NCI-H524 (cell line): Measurements from ENCODE around the gene LSM3.

Source experiments
- DNase-seq, 2 experiments: peaks; one replicate each; lab custom pipeline; 2025; lab: John Stamatoyannopoulos, UW

LSM3 gene

DNA sequence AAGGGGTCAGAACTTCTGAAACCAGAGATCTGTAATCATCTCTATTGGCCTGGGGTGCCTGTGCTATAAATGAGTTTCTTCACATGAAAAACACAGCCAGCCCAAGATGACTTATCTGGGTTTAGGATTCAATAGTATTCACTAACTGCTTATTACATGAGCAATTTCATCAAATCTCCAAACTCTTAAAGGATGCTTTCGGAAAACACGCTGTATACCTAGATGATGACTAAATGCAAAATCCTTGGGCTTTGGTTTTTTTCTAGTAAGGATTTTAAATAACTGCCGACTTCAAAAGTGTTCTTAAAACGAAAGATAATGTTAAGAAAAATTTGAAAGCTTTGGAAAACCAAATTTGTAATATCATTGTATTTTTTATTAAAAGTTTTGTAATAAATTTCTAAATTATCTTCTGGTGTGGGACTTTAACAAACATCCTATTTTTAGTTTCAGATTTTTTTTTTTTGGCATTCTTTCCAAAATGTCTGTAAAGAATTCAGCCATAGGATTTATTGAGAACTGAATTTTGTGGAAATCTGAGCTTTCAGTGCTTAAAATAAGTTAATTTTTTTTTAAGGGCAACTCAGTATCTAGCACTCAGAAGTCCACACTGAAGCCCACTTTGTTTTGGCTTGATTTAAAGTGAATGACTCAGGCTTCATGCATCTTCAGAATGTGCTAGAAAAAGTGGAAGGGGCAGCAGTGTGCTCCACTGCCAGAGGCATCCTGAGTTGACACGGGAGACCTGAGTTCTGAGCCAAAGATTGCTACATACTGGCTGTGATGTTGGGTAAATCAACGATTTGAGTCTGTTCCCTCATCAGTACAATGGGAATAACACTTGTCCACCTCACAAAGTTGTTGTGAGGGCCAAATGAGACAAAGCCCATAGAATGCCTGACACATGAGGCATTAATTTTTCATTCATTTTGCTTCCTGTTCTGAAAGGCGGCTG lies 35.1 kb upstream of the LSM3 start:
- no peak for DNase-seq

DNA sequence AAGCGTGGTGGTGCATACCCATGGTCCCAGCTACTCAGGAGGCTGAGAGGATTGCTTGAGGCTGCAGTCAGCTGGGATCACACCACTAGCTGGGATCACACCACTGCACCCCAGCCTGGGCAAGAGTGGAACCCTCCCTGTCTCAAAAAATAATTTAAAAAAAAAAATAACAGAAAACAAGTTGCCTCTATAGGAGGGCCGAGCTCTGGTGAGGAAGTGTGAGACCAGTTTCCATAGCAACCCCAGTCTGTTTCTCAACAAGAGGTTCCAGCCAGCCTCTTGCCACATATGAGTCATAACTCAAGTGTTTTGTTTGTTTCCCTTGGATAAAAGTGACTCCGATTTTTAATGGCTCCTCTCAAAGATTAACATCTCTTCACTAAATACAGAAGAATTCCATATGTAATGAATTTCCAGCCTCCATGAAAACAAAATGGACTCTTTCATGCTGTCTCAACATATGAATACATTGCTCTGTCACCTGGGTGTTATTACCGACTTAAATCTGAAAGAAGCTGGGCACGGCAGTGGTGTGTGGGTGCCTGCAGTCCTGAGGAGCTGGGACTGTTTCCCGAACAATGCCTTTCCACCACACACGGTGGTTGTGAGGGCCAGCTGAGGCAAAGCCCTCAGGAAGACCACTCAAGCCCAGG lies 34.1 kb upstream of the LSM3 start:
- peak; percentile 53 to 71 for DNase-seq

DNA sequence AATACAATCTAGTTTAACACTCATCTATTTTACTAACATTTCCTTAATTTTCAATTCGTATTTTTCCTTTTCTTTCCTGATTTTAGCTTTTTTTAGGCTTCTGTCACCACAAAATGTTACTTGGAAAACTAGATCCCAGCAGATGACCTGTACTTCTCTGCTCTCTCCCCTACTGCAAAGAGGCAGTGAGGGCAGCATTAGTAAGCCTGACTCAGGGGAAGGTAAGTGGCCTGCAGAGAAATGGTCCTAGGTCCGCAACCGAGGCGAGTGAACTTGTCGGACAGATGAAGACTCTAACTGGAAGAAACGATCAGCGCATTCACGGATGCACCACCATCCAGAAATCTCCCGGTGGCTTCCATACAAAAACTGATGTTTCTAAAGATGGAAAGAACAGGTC lies 33.4 kb upstream of the LSM3 start:
- DNase-seq = no peak

DNA sequence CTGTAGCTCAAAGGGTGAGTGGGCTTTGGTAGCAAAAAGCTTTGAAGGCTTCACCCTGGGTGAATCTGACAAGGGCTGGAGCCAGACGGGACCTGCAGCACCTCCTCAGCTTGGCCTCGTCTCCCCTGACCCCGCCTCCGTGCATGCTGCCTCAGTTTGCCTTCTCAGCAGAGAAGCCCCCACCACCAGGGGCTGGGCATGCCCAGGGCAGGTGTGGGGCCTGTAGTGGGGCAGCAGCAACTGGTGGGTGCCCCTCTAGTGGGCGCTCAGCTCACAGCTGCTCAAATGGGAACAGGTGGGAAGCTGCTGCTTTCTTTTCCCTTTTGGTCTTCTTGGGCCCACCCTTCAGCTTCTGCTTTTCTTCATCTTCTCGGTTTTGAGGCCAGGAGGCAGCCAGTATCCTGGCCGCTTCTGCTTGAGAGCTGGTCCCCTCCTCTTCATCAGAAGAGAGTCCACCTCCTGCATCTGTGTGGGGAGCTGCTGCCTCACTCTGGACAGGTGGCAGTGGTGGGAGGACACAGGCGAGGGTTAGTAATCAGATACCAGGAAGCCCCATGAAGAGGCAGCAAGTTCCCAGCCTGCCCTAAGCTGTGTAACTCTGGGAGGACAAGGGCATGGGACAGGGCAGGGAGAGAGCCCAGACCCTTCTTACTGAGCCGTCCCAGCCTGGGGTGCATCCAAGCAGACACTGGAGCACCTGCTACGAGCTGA lies 32.8 kb upstream of the LSM3 start:
- DNase-seq = no peak

DNA sequence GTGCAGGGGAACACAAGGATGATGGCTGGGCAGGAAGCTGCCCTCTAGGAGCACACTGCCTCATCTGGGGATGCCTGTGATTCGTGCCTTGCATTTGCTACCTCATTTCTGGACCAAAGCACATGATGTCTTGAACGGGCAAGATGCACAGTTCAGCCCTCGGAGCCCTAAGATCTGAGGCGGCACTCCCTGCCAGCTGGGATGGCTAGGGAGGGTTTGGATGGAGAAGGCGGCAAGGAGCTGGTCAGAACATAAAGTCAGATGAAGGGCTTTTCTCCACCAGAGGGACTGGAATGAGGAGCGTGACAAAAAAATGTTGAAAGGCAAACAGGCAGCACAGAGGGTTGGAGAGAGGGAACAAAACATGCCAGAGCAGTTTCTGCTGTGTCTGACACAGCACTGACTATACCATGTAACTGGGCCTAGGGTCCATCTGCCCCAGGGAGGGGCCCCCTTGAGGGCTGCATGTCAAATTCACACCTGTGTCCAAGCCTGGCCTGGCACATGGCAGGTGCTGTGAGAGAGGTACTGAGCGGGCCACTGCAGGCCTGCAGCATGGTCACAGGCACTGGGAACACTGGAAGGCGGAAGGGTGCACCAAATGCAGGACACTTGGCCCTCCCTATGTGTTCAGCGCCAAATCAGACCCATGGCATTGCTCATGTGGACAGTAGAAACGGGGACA lies 32.1 kb upstream of the LSM3 start:
- DNase-seq = no peak

DNA sequence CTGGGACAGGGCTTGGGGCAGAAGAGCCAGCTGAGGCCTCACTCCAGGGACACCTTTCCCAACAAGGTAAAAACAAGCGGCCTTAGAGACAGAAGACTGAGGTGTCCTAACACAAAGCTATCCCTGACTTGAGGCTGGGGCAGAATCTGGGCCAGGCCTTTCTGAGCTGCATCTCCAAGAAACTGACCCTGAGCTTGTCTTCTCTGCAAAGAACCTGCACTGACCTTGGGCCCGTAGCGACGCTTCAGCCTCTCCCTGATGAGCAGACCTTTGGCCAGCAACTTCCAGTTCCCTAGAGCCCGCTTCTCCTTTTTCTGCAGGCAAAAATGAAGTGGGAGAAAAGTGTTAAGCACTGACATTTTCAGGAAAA lies 31.6 kb upstream of the LSM3 start:
- DNase-seq = no peak

DNA sequence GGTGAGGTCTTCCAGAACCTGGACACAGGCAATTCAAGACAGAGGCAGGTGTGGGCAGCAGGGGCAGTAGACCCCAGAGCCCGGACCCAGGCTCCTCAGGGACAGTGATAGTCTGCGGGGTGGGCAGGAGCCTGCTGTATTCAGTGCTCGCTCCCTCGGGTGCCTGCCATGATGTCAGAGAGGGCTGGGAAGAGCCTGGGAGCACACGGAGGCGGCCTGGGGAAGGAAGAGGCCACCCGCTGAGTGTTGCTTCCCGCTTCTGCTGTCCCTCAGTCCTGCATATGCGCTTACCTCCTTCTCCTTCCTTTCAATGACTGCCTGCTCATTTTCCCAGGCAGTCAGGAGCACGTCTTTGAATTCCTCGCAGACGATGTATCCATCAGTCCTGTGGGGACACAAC lies 31.0 kb upstream of the LSM3 start:
- no peak for DNase-seq

DNA sequence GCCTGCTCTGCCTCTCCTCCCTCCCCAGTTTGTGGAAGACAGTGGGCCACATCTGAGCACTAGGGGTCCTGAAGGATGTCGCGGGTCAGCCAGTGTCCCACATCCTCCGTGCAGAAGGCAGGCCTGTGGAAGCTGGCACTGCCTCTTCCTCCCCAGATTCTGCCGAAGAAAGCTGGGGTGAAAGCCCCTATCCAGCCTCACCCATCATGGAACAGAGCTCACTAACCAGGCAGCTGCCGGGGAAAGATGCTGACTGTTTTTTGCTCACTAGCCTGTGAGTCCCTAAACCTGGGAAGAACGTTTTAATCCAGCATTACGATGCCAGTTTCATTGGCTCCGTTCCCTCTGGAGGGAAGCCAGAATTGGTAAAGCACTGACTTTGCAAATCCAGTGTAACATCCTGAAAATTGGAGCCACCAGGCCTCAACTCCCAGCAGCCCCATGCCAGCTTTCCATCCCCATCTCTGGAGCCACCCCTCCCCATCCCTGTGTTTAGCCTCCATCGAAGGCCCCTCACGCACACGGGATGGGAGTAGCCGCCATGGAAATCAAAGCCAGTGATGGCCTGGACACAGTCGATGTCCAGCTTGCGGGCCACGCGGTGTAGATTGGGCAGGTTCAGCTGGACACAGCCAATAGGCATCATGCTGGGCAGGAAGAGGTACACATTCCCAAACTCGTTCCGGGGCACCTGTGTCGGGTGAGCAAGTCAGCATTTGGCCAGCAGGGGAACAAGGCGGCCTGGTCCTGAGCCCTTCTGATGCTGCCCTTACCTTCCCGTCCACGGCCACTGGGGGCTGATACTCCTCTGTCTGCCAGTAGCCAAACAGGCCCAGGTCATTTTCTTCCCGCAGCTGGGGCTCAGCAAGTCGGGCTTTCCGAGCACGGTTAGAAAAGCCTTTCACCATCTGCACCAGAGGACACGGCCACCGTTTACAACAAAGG lies 30.3 kb upstream of the LSM3 start:
- no peak for DNase-seq

DNA sequence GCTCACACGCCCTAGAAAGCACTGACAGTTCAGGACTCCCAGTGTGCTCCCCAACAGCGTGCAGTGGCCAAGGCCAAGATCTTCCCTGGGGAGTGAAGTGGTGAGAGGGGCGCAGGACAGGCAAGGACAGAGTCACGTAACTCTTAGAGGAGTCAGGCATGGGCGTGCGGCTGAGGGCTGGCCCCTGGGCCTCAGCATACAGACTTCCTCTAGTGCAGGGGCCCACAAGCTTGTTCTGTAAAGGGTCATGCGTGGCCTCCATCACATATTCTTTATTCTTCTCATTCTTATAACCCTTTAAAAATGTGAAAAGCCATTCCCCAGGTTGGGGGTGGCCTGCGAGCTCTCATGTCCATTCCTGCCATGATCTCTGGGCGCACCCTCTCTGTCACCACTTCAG lies 28.5 kb upstream of the LSM3 start:
- DNase-seq = no peak

DNA sequence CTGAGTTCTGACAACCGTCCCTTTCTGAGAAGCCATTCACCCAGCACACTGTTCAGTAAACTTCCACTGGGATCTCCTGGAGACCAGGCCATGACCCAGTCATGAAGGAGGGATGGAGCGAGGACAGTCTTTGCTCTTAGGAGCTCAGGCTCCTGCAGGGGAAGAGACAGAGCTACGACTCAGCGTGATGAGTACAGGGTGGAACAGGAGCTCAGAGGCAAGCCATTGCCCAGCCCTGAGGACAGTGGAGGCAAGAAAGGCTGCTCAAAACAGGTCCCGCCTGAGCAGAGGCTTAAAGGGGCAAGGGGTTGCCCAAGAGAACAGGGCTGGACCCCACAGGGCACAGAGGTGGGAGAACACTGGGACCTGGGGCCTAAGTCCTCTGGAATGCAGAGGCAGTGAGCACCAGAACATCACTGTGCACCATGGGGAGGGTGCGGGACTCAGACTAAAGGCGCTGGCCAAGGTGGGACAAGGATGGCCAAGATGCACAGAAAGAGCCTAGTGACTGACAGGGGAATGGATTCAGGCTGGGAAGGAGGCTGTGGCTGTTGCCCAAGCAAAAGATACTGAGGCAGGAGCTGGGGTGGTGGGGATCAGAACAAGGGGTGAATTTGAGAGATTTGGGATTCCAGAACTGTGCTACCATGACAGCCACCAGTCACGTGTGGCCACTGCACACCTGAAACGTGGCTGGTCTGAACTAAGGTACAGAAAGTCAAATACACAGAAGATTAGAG lies 28.0 kb upstream of the LSM3 start:
- DNase-seq = no peak

DNA sequence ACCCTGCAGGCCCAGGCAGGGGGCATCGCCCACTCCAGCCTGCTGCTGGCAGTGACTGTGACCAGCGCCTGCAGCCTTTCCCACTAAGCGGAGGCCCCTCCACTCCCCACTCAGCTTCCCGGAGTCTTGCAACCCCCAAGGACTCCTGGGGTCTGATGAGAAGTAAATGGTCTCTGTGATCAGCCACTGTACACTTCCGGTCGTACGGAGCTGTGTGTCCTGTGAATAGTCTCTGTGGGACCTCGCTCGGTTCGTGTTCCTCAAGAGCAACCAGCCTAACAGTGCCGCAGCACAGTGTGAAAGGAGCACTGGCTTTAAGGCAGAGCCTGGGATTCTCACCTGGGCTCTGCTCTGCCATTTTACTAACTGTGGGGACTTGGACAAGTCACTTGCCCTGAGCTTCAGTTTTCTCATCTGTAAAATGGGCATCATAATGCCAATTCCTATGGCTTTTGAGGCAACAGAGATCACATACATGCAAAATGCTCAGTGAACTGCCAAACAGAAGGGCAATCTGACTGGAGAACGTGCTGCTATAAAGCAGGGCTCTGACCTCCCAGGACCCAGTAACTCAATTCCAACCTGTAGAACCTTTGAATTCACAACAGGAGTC lies 27.0 kb upstream of the LSM3 start:
- no peak for DNase-seq

DNA sequence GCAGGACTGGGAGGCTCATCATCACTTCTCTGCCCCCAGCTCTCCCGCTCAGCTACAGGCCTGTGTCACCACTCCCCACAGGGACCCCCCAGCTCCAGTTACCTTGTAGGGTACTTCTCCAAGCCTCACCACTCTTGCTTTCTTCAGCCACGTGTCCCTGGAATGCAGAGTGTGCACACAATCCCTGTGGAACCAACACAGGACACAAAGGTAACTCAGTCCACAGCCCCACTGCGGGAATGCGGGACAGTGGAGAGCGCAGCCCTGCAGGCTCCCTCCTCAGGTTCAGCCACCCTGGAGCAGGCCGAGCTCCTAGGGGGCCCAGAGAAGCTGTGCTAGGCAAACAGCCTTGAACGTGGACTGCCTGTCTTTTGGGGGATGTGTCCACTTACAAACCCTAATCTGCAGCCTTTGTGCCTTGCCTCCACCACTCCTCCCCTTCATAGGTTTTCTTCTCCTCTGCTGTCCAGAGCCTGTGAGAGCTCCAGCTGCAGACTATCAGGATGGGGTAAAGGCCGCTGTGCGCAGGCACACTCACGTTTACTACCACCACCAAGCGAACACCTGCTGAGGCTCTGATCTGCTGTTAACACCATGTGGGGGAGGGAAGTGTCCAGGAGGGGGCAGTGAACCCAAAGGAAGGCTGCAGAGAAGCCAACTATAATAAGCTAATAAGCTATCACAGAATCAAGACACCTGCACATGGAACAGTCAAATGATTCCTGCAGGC lies 26.2 kb upstream of the LSM3 start:
- DNase-seq = peak in 1 of 2 experiments; percentile 7

DNA sequence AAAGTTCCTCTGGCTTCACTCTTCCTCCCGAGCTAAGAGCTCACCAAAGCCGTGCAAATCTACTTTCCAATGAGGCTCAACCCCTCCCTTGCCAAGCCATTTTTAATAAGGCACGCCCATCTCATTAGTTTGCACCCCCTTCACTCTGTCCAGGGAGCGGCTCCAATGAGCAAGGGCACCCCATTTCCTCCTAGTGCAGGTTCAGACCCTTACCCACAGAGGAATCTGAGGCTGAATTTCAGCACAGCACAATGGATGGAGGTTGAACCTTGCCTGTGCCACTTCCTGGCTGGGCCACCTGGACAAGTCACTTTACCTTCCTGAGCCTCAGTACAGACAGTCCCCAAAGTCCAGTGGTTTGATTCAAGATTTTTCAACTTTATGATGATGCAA lies 25.7 kb upstream of the LSM3 start:
- DNase-seq = no peak

DNA sequence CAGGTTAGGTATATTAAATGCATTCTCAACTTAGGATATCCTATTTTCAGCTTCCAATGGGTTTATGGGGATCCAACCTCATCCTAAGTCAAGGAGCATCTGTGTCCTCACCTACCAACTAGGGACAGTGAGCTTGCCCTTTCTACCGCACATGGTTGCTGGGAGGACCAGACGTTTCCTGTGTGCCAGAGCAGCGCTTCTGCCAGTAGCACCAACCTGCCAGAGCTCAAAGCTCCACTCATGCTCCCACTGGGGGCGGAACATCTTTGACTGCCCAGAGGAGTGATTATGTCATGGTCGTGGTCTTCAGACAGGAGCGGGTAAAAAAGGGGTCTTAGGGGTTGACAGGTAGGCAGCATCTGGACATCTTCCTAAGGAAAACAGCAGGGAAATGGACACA lies 25.0 kb upstream of the LSM3 start:
- DNase-seq = no peak

DNA sequence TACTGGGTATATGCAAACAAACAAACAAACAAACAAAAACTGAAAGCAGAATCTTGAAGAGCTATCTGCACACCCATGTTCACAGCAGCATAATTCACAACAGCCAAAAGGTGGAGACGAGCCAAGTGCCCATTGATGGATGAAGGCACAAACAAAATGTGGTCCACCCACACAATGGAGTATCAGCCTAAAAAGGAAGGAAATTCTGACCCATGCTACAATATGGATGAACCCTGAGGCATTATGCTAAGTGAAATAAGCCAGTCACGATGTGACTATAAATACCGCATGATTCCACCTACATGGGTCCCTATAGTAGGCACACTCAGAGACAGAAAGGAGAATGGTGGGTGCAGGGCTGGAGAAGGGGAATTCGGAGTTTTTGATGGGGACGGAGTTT lies 24.3 kb upstream of the LSM3 start:
- no peak for DNase-seq

DNA sequence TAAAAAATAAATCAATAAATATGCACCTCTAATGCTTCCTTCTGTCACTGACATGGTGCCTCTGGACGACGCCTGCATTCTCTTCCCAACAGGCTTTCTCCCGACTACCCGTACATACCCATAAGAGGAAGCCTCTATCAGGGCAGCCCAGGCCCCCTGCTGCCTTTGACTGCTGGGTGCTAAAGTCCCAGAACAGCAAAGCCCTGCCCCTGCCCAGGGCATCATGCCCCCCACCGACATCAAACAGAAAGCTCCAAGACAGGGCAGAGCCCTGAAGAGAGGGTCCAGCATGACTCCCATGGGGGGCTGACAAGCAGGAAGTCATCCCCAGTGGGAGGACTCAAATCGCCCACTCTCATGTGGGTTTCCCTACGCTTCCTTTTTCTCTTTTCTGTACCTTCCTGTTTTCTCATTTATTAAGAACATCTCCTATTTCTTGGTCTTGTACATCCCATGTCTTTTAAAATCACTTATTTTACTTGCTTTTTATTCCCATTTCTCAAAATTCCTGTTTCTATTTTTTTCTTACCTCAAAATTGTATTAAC lies 23.6 kb upstream of the LSM3 start:
- no peak for DNase-seq

DNA sequence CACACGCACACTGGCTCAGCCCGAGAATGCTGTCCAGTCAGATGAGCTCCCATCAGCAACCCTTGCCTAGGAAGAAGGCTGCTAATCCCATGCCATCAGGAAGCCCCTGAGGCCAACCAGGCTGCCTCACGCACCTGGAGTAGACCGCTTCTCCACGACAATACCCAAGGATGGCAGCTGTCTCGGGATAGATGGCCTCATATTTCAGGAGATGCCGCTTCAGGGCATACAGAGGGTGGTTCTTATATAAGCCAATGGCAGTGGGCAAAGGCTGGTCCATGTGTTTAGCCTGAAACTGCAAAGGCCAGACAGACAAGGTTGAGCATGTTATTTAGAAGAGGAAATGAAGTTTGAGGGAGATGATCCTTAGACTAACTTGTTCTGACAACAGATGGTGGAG lies 22.4 kb upstream of the LSM3 start:
- DNase-seq = peak in 1 of 2 experiments; percentile 20

DNA sequence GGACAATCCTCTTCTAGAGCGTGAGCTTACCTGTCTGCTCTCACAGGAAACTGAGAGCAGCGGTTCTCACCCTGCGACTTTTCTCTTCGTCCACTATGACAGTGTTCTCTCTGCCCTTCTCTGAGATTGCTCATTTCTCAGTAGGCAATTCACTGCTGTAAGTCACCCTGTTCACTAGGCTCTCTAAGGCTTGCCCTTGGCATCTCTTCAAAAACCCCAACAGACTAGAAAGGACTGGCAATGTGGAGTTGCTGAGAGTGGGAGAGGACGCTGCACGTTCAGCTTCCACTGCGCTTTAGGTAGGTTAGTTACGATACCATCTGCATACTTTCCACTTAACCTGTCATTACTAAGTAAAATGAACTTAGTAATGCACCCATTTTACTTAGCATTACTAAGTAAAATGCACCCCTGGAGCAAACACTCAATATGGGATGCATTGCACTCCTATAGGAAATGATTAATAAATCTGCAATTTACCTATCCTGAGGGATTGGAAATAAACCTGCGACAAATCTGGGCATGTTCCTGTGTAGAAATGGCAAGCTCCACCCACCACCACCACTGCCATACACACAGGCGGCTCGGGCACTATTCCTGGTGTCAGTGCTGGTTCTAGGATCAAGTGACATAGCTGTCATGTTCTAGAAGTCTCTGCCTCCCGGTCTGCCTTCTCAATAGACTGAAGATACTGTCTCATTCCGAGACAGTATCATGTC lies 21.6 kb upstream of the LSM3 start:
- DNase-seq = no peak
